Measurements from ENCODE around the gene TEAD2. TPM values are rescaled to one million over a fixed set of nuclear protein-coding genes. Genes with fewer than 3 reads are reported as not detected.
A peak's percentile ranks its signal among the peaks of the same experiment; 100 is the strongest.
"Not testable (repeated sequence)": the region's sequence is repeated elsewhere in the genome, so short reads cannot be mapped to it uniquely, and the experiment has no call there.

TEAD2 gene
- total RNA-seq, 6 experiments from 2014 or later, result 16.5 to 23.1 (median 20.8) TPM

DNA sequence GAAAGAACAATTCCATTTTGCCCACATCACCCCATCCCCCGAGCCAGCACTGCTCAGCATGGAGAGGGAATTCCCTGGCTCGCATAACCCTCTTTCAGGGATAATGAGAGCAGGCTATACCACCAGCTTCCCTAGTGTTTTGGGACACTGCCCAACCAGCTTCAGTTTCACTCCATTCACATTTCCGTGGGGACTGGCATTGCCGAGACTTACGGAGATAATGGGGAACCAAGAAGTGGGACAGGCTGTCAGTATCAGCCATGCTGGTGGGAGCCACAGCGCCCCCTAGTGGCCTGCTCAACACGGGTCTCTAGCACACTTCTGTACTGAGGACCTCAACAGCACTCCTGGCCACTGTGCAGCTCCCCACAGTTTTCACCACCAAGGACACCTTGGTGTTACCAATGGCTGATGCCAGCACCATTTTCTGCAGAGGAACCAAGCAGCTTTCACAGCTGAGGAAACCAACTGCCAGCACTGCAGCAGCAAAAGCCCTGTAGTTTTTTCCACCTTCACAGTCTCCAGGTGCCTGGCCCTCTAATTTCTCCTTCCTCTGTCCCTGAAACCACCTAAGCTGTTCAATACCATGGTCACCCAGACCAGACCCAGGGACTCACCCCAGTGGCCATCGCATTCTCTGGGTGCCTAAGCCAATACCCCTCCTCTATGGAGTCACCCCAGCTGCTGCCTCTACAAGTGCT, 60.9 kb downstream of the TEAD2 start:
- peak; percentile 48 for DNase-seq
- H3K4me1 Mint-ChIP-seq (ENCODE audit: low read depth), result no peaks in the 10 kb centered on the region
- H3K27me3 Mint-ChIP-seq (ENCODE audit: insufficient read depth), result peaks cover 28% of the 10 kb centered on the region
- H3K9me3 Mint-ChIP-seq, result peaks cover 6% of the 10 kb centered on the region; the same call in 1 of the 2 replicates
- TF ChIP-seq, protein P1, sequence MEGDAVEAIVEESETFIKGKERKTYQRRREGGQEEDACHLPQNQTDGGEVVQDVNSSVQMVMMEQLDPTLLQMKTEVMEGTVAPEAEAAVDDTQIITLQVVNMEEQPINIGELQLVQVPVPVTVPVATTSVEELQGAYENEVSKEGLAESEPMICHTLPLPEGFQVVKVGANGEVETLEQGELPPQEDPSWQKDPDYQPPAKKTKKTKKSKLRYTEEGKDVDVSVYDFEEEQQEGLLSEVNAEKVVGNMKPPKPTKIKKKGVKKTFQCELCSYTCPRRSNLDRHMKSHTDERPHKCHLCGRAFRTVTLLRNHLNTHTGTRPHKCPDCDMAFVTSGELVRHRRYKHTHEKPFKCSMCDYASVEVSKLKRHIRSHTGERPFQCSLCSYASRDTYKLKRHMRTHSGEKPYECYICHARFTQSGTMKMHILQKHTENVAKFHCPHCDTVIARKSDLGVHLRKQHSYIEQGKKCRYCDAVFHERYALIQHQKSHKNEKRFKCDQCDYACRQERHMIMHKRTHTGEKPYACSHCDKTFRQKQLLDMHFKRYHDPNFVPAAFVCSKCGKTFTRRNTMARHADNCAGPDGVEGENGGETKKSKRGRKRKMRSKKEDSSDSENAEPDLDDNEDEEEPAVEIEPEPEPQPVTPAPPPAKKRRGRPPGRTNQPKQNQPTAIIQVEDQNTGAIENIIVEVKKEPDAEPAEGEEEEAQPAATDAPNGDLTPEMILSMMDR (IDR thresholded peaks at IDR 0.05), result peak; percentile 98
- H3K36me3 Mint-ChIP-seq (ENCODE audit: low read depth), result no peaks in the 10 kb centered on the region; the same call in 1 of the 2 replicates
- H3K27ac Mint-ChIP-seq, result no peak overlapping the region
- H3K4me3 Mint-ChIP-seq, result no peak overlapping the region; the same call in 1 of the 2 replicates

- H3K27ac Mint-ChIP-seq; H3K4me3 Mint-ChIP-seq; H3K36me3 Mint-ChIP-seq (ENCODE audit: low read depth); H3K4me1 Mint-ChIP-seq (ENCODE audit: low read depth); DNase-seq; H3K9me3 Mint-ChIP-seq: not testable (repeated sequence)
- peaks cover 33% of the 10 kb centered on the region for H3K27me3 Mint-ChIP-seq (ENCODE audit: insufficient read depth)
Measured at GRCh38 chr19:49298653-49299052, 63.6 kb downstream of the TEAD2 start.

DNA sequence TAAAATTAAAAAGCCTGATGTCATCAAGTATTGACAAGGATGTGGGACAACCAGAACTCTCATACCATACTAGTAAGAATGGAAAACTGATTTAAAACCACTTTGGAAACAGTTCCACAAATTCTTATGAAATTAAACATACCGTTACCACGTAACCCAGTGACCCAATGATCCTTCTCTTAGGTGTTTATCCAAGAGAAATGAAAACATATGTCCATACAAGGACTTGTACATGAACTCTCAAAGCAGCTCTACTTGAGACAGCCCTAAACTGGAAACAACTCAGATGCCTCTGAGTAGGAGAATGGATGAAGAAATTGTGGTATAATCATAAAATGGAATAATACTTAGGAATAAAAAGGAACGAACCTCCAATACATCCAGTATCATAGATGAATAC, 64.8 kb downstream of the TEAD2 start:
- H3K4me3 Mint-ChIP-seq, result no peak overlapping the region
- TF ChIP-seq, protein P1 (IDR thresholded peaks at IDR 0.05), result no peak
- H3K27me3 Mint-ChIP-seq (ENCODE audit: insufficient read depth), result peaks cover 31% of the 10 kb centered on the region
- H3K4me1 Mint-ChIP-seq (ENCODE audit: low read depth), result no peaks in the 10 kb centered on the region
- no peak overlapping the region for H3K27ac Mint-ChIP-seq
- H3K9me3 Mint-ChIP-seq, result no peaks in the 10 kb centered on the region
- no peak for DNase-seq
- no peaks in the 10 kb centered on the region for H3K36me3 Mint-ChIP-seq (ENCODE audit: low read depth)

GRCh38 chr19:49295208-49295880, 66.9 kb downstream of the TEAD2 start:
- Mint-ChIP-seq H3K4me1 (ENCODE audit: low read depth) (no peaks in the 10 kb centered on the region), H3K27me3 (ENCODE audit: insufficient read depth) (peaks cover 21% of the 10 kb centered on the region), H3K36me3 (ENCODE audit: low read depth) (no peaks in the 10 kb centered on the region), H3K9me3 (no peaks in the 10 kb centered on the region), H3K4me3 (no peak overlapping the region), H3K27ac (no peak overlapping the region)
- no peak for DNase-seq
- TF ChIP-seq, protein P1 (IDR thresholded peaks at IDR 0.05), result no peak

DNA sequence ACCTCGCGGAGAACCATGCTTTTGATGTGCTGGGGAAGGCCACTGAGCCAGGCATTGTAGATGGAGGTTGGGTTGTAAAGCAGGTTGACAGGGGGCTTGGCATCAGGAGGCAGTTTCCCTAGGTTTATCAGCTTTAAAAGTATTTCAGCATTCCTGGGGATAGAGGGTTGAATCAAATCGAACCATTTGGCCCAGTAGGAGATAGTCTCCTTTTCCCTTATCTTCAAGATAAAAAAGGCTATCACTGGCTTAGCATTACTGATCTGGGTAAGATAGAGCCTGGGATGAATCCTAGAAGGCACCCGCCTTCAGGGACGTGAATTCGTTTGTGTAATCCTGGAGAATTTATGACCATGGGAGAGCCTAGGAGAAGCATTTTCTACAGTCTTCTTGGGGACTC, 67.8 kb downstream of the TEAD2 start:
- H3K4me3 Mint-ChIP-seq, result no peak overlapping the region
- TF ChIP-seq, protein P1 (IDR thresholded peaks at IDR 0.05), result no peak
- no peaks in the 10 kb centered on the region for H3K9me3 Mint-ChIP-seq
- H3K36me3 Mint-ChIP-seq (ENCODE audit: low read depth), result no peaks in the 10 kb centered on the region
- no peak overlapping the region for H3K27ac Mint-ChIP-seq
- peaks cover 19% of the 10 kb centered on the region for H3K27me3 Mint-ChIP-seq (ENCODE audit: insufficient read depth)
- H3K4me1 Mint-ChIP-seq (ENCODE audit: low read depth), result no peaks in the 10 kb centered on the region
- DNase-seq, result no peak

Small RNAs within 50 kb of the gene (microRNA-seq; reads per million reads assigned to microRNA genes)
- not detected for gene MIR4324

Other genes with a start within 250 kb of the TEAD2 start
- gene LIN7B, start 248.0 kb downstream of the TEAD2 start, total RNA-seq (2021; fragmentation: NEBNext Ultra II Directional; extraction: Animal tissue kit (Norgen Biotek cat#: 25700)), result 10 to 100 TPM in 4 of 6 experiments, 1 to 10 TPM in 2; 9.3 to 12.7 (median 10.2) TPM
- gene C19orf73, start 243.3 kb downstream of the TEAD2 start, total RNA-seq (2021; fragmentation: NEBNext Ultra II Directional; extraction: Animal tissue kit (Norgen Biotek cat#: 25700)), result 1 to 10 TPM in 1 of 6 experiments, under 1 TPM in 5; 0.60 to 1.1 (median 0.71) TPM
- 1 to 10 TPM; 1.9 to 2.4 (median 2.3) TPM for gene PPFIA3, start 242.9 kb downstream of the TEAD2 start, total RNA-seq (2021; fragmentation: NEBNext Ultra II Directional; extraction: Animal tissue kit (Norgen Biotek cat#: 25700))
- gene HRC, start 207.0 kb downstream of the TEAD2 start, total RNA-seq (2021; fragmentation: NEBNext Ultra II Directional; extraction: Animal tissue kit (Norgen Biotek cat#: 25700)), result not detected
- 10 to 100 TPM; 25.5 to 32.5 (median 30.5) TPM for gene TRPM4, start 204.6 kb downstream of the TEAD2 start, total RNA-seq (2021; fragmentation: NEBNext Ultra II Directional; extraction: Animal tissue kit (Norgen Biotek cat#: 25700))
- gene SLC6A16, start 37.2 kb downstream of the TEAD2 start, total RNA-seq (2021; fragmentation: NEBNext Ultra II Directional; extraction: Animal tissue kit (Norgen Biotek cat#: 25700)), result under 1 TPM in 5 of 6 experiments, not detected in 1; 0.26 to 0.53 (median 0.40) TPM
- gene CD37, start 27.0 kb downstream of the TEAD2 start, total RNA-seq (2021; fragmentation: NEBNext Ultra II Directional; extraction: Animal tissue kit (Norgen Biotek cat#: 25700)), result not detected
- not detected for gene DKKL1, start 1.5 kb upstream of the TEAD2 start, total RNA-seq (2021; fragmentation: NEBNext Ultra II Directional; extraction: Animal tissue kit (Norgen Biotek cat#: 25700))
- gene KASH5, start 25.8 kb upstream of the TEAD2 start, total RNA-seq (2021; fragmentation: NEBNext Ultra II Directional; extraction: Animal tissue kit (Norgen Biotek cat#: 25700)), result not detected
- not detected for gene PTH2, start 61.0 kb upstream of the TEAD2 start, total RNA-seq (2021; fragmentation: NEBNext Ultra II Directional; extraction: Animal tissue kit (Norgen Biotek cat#: 25700))
- not detected for gene GFY, start 63.0 kb upstream of the TEAD2 start, total RNA-seq (2021; fragmentation: NEBNext Ultra II Directional; extraction: Animal tissue kit (Norgen Biotek cat#: 25700))
- under 1 TPM in 5 of 6 experiments, not detected in 1; 0.05 to 0.17 (median 0.09) TPM for gene SLC17A7, start 79.1 kb upstream of the TEAD2 start, total RNA-seq (2021; fragmentation: NEBNext Ultra II Directional; extraction: Animal tissue kit (Norgen Biotek cat#: 25700))
- gene PIH1D1, start 89.4 kb upstream of the TEAD2 start, total RNA-seq (2021; fragmentation: NEBNext Ultra II Directional; extraction: Animal tissue kit (Norgen Biotek cat#: 25700)), result 10 to 100 TPM; 55.8 to 65.6 (median 57.5) TPM
- gene ALDH16A1, start 90.8 kb upstream of the TEAD2 start, total RNA-seq (2021; fragmentation: NEBNext Ultra II Directional; extraction: Animal tissue kit (Norgen Biotek cat#: 25700)), result 10 to 100 TPM; 13.9 to 23.0 (median 19.8) TPM
- gene FLT3LG, start 111.8 kb upstream of the TEAD2 start, total RNA-seq (2021; fragmentation: NEBNext Ultra II Directional; extraction: Animal tissue kit (Norgen Biotek cat#: 25700)), result 10 to 100 TPM in 2 of 6 experiments, 1 to 10 TPM in 4; 4.9 to 12.5 (median 9.4) TPM
- 1,000 to 10,000 TPM; 2,015 to 2,373 (median 2,179) TPM for gene RPL13A, start 125.2 kb upstream of the TEAD2 start, total RNA-seq (2021; fragmentation: NEBNext Ultra II Directional; extraction: Animal tissue kit (Norgen Biotek cat#: 25700))
- gene RPS11, start 134.0 kb upstream of the TEAD2 start, total RNA-seq (2021; fragmentation: NEBNext Ultra II Directional; extraction: Animal tissue kit (Norgen Biotek cat#: 25700)), result 1,000 to 10,000 TPM; 1,343 to 1,545 (median 1,429) TPM
- gene FCGRT, start 150.2 kb upstream of the TEAD2 start, total RNA-seq (2021; fragmentation: NEBNext Ultra II Directional; extraction: Animal tissue kit (Norgen Biotek cat#: 25700)), result 10 to 100 TPM; 33.2 to 39.3 (median 37.4) TPM
- 100 to 1,000 TPM; 117 to 316 (median 287) TPM for gene RCN3, start 165.6 kb upstream of the TEAD2 start, total RNA-seq (2021; fragmentation: NEBNext Ultra II Directional; extraction: Animal tissue kit (Norgen Biotek cat#: 25700))
- 10 to 100 TPM; 66.0 to 79.7 (median 72.4) TPM for gene NOSIP, start 218.1 kb upstream of the TEAD2 start, total RNA-seq (2021; fragmentation: NEBNext Ultra II Directional; extraction: Animal tissue kit (Norgen Biotek cat#: 25700))
- under 1 TPM; 0.33 to 0.69 (median 0.42) TPM for gene PRRG2, start 218.9 kb upstream of the TEAD2 start, total RNA-seq (2021; fragmentation: NEBNext Ultra II Directional; extraction: Animal tissue kit (Norgen Biotek cat#: 25700))
- 10 to 100 TPM; 23.3 to 26.2 (median 24.3) TPM for gene PRR12, start 228.8 kb upstream of the TEAD2 start, total RNA-seq (2021; fragmentation: NEBNext Ultra II Directional; extraction: Animal tissue kit (Norgen Biotek cat#: 25700))